Brain microvascular endothelial cell (primary cell): ENCODE results near the gene ROBO3.

ENCODE experiments used
- DNase-seq: peaks from one replicate; pipeline ENCODE4 v3.0.0-alpha.2; 2020
- H3K27ac ChIP-seq: fragments of 250-450 bp; sonication (Bioruptor Pico); 2 replicates; pipeline ENCODE4 v1.5.1; 2020; ENCODE audit warnings: mild to moderate bottlenecking, moderate library complexity
- H3K27me3 ChIP-seq: fragments of 250-450 bp; sonication (Bioruptor Pico); replicated peaks from 2 replicates; pipeline ENCODE4 v1.5.1; 2020; ENCODE audit warnings: mild to moderate bottlenecking
- H3K36me3 ChIP-seq: fragments of 250-450 bp; sonication (Bioruptor Pico); replicated peaks from 2 replicates; pipeline ENCODE4 v1.5.1; 2020; ENCODE audit warnings: mild to moderate bottlenecking
- H3K4me3 ChIP-seq: 2 replicates; pipeline ENCODE4 v1.5.1; 2011; ENCODE audit warnings: low read depth, mild to moderate bottlenecking, control low read depth, low read length, moderate library complexity
- in situ Hi-C: cut with HindIII; loops from 2 replicates; pipeline ENCODE4 v1.10.0; 2017; ENCODE audit warnings: low sequenced_read_pairs, low pct_ligation_motif_present
- TF ChIP-seq, protein P1 (sequence below): IDR thresholded peaks from 2 replicates; pipeline ENCODE4 v1.5.1; 2011; ENCODE audit warnings: low read depth, mild to moderate bottlenecking, moderate library complexity, low read length, control low read depth, inconsistent platforms; ENCODE audit errors: missing control alignments

ROBO3 gene

GRCh38 chr11:124878759-124879492 is 13.7 kb downstream of the ROBO3 start:
- Histone ChIP-seq H3K27ac (no peak overlapping the region), H3K36me3 (no peaks in the 10 kb centered on the region), H3K4me3 (no peak overlapping the region), H3K27me3 (no peaks in the 10 kb centered on the region)
- no peak for DNase-seq
- in situ Hi-C loops, result no loop called here
- TF ChIP-seq, protein P1, sequence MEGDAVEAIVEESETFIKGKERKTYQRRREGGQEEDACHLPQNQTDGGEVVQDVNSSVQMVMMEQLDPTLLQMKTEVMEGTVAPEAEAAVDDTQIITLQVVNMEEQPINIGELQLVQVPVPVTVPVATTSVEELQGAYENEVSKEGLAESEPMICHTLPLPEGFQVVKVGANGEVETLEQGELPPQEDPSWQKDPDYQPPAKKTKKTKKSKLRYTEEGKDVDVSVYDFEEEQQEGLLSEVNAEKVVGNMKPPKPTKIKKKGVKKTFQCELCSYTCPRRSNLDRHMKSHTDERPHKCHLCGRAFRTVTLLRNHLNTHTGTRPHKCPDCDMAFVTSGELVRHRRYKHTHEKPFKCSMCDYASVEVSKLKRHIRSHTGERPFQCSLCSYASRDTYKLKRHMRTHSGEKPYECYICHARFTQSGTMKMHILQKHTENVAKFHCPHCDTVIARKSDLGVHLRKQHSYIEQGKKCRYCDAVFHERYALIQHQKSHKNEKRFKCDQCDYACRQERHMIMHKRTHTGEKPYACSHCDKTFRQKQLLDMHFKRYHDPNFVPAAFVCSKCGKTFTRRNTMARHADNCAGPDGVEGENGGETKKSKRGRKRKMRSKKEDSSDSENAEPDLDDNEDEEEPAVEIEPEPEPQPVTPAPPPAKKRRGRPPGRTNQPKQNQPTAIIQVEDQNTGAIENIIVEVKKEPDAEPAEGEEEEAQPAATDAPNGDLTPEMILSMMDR, result no peak

DNA sequence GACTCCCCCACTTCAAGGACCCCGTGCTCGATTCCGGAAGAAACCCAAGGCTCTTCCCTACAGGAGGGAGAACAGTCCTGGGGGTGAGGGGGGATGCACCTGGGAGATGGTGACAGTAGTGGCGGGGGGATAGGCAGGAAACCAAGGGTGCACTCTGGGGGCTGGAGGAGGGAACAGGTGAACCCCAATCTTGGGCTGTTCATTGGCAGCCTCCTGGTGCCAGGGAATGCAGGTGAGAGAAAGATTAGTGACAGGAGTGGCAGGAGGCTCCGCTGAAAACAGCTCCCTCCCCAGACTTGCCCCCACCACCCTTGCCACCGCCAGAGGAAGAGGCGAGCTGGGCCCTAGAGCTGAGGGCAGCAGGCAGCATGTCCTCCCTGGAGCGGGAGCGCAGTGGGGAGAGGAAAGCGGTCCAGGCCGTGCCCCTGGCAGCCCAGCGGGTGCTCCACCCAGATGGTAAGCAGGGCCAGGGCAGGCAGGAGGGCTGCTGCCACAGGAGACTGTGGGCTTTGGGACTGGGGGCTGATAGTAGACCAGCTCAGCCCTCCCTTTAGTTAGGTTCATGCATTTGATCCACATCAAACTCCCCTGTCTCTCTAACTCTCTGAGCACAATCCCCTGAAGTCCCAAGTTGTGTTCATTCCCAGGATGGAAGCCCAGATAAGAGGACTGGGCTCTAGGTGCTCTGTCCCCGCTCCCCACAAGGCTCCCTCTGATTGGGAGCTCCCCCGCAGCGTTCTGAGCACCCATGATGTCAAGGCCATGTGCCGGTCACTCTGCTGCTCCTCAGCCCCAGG is 14.5 kb downstream of the ROBO3 start:
- in situ Hi-C loops, result no loop called here
- Histone ChIP-seq H3K27me3 (no peaks in the 10 kb centered on the region), H3K36me3 (no peaks in the 10 kb centered on the region), H3K4me3 (no peak overlapping the region), H3K27ac (no peak overlapping the region)
- TF ChIP-seq, protein P1, result no peak
- no peak for DNase-seq

DNA sequence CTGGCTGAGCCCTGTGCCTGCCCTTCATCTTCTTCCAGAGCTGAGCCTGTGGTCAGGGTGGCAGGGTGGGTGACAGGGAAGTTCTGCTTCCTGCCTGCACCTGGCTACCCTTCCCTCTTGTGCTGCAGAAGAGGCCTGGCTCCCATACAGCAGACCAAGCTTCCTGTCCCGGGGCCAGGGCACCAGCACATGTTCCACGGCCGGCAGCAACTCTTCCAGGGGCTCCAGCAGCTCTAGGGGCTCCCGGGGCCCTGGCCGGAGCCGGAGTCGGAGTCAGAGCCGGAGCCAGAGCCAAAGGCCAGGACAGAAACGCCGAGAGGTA is 15.0 kb downstream of the ROBO3 start:
- no peak for DNase-seq
- Histone ChIP-seq H3K27ac (no peak overlapping the region), H3K4me3 (no peak overlapping the region), H3K27me3 (no peaks in the 10 kb centered on the region), H3K36me3 (no peaks in the 10 kb centered on the region)
- TF ChIP-seq, protein P1, result no peak
- in situ Hi-C loops, result no loop called here

- Histone ChIP-seq H3K36me3 (no peaks in the 10 kb centered on the region), H3K27ac (no peak overlapping the region), H3K4me3 (no peak overlapping the region), H3K27me3 (no peaks in the 10 kb centered on the region)
- TF ChIP-seq, protein P1, result no peak
- DNase-seq, result no peak
- in situ Hi-C loops, result no loop called here
Observed at GRCh38 chr11:124880958-124881357, 15.7 kb downstream of the ROBO3 start.

DNA sequence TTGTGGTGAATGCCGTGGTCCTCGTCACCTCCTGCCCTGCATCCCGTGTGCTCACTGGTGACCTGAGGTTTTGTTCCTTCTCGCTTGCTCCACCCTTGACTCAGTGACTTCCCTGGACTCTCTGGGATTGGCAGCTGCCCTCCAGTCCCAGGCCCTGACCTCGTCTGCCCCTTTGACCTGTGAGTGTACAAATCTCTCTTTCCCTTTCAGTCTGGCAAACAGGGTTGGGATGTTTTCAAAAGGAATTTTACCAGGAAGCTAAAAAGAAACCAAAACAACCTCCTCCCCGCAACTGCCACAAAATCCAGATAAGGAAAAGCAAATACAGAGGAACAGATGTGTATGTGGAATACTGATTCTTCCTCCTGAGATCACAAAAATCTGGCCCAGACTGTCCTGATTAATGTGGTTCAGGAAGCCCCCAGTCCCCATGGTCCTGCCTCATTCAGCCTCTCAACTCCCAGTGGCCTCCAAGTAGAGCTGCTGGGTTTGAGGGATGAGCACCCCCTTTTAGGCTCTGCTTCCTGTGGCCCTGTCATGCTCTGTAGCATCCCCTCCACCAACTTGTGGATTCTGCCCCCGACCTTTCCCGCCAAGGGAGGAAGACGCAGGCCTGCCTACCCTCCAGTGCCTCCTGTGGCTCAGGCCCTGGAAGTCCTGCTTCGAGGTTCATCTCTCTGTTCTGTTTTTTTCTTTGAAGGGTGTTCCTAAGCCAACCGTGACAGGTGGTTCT is 17.3 kb downstream of the ROBO3 start:
- Histone ChIP-seq H3K27ac (no peak overlapping the region), H3K4me3 (no peak overlapping the region), H3K36me3 (no peaks in the 10 kb centered on the region), H3K27me3 (no peaks in the 10 kb centered on the region)
- TF ChIP-seq, protein P1, result peak; percentile 23
- peak; percentile 61 for DNase-seq
- in situ Hi-C loops, result no loop called here
